CD8-positive, alpha-beta memory T cell (primary cell): ENCODE measurements around the gene LBHD2. TPM values are rescaled to one million over a fixed set of nuclear protein-coding genes. Genes with fewer than 3 reads are reported as not detected.

Experiments
- CTCF ChIA-PET: fragments of 350-600 bp; sonication (Branson Sonifier 250); formaldehyde crosslinking; loops from one replicate; lab custom pipeline; 2021; ENCODE audit warnings: antibody characterized with exemption; lab: Charles Lee
- POLR2A ChIA-PET: fragments of 350-600 bp; sonication (Branson Sonifier 250); formaldehyde crosslinking; loops from one replicate; lab custom pipeline; 2021; ENCODE audit warnings: antibody characterized with exemption; lab: Charles Lee
- DNase-seq, 5 donors: peaks; one replicate each; pipeline versions ENCODE4 v3.0.0 to v3.0.0-alpha.2; 2020 to 2022; ENCODE audit warnings: mixed read lengths in 1 of 5
- H3K27ac ChIP-seq: one replicate; pipeline ENCODE4 v1.7.0; 2013; ENCODE audit warnings: low read depth, mild to moderate bottlenecking, low read length, moderate library complexity
- H3K27me3 ChIP-seq: 2 replicates; pipeline ENCODE4 v1.7.0; 2013; ENCODE audit warnings: low read length, mild to moderate bottlenecking; ENCODE audit not compliant: insufficient read depth, poor library complexity, severe bottlenecking
- H3K36me3 ChIP-seq: 2 replicates; pipeline ENCODE4 v1.7.0; 2013; ENCODE audit warnings: mild to moderate bottlenecking, low read length, moderate library complexity; ENCODE audit not compliant: insufficient read depth
- H3K4me1 ChIP-seq: 2 replicates; pipeline ENCODE4 v1.7.0; 2013; ENCODE audit warnings: mild to moderate bottlenecking, low read length, moderate library complexity; ENCODE audit not compliant: insufficient read depth
- H3K4me3 ChIP-seq: 2 replicates; pipeline ENCODE4 v1.7.0; 2013; ENCODE audit warnings: mild to moderate bottlenecking, low read length
- H3K9me3 ChIP-seq: 2 replicates; pipeline ENCODE4 v1.7.0; 2013; ENCODE audit warnings: mild to moderate bottlenecking, low read length
- H3K27ac Mint-ChIP-seq, 8 donors: one replicate each; pipeline ENCODE4 v1.8.0; 2020 to 2021; ENCODE audit warnings: mixed read lengths in 8 of 8, mild to moderate bottlenecking in 6 of 8, inconsistent platforms in 3 of 8, moderate library complexity in 3 of 8
- H3K27me3 Mint-ChIP-seq, 2 donors: one replicate each; pipeline ENCODE4 v1.8.0; 2020 to 2021; ENCODE audit warnings: mixed read lengths in 2 of 2, mild to moderate bottlenecking in 1 of 2, moderate library complexity in 1 of 2
- H3K36me3 Mint-ChIP-seq, 3 donors: one replicate each; pipeline ENCODE4 v1.8.0; 2020 to 2021; ENCODE audit warnings: mixed read lengths in 3 of 3, inconsistent platforms in 1 of 3, mild to moderate bottlenecking in 1 of 3
- H3K4me1 Mint-ChIP-seq, 3 donors: one replicate each; pipeline ENCODE4 v1.8.0; 2020 to 2021; ENCODE audit warnings: mixed read lengths in 3 of 3, inconsistent platforms in 1 of 3, mild to moderate bottlenecking in 1 of 3
- H3K4me3 Mint-ChIP-seq, 7 donors: one replicate each; pipeline ENCODE4 v1.8.0; 2020 to 2021; ENCODE audit warnings: mixed read lengths in 7 of 7, mild to moderate bottlenecking in 6 of 7, moderate library complexity in 4 of 7, inconsistent platforms in 2 of 7
- H3K9me3 Mint-ChIP-seq, 5 donors: one replicate each; pipeline ENCODE4 v1.8.0; 2020 to 2022; ENCODE audit warnings: mixed read lengths in 5 of 5, mild to moderate bottlenecking in 3 of 5, moderate library complexity in 2 of 5, inconsistent platforms in 1 of 5
- polyA plus RNA-seq: library from polyadenylated mRNA; unstranded; fragments of 300-500 nt; fragmentation: Illumina TruSeq; gene quantifications from one replicate; pipeline ENCODE4 v1.2.3, GENCODE V29; 2021
- total RNA-seq, 2 experiments: library from RNA; stranded (reverse); gene quantifications; one replicate each; pipeline ENCODE4 v1.2.3, GENCODE V29; 2021

Gene LBHD2
- total and polyA plus RNA-seq, 3 experiments from 2014 or later = not detected

DNA sequence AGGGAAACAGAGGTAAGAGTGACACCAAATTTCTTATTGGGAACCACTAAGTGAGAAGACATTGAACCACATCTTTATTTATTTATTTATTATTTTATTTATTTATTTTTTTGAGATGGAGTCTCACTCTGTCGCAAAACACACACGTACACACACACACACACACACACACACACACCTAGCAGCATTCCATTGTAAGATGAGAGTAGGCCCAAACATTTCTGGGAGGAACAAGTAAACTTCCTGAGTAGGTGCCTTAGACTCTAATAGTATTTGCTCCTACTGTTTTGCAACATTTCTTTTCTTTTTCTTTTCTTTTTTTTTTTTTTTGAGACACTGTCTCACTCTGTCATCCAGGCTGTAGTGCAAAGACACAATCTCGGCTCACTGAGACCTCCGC lies 19.6 kb upstream of the LBHD2 start:
- no peaks in the 10 kb centered on the region for H3K27me3 ChIP-seq
- POLR2A ChIA-PET = no interaction called here
- DNase-seq = no peak
- no peak overlapping the region for H3K27ac Mint-ChIP-seq
- CTCF ChIA-PET = no interaction called here
- no peaks in the 10 kb centered on the region for H3K9me3 ChIP-seq
- no peaks in the 10 kb centered on the region for H3K9me3 Mint-ChIP-seq
- H3K4me1 Mint-ChIP-seq = no peaks in the 10 kb centered on the region
- H3K4me1 ChIP-seq = no peaks in the 10 kb centered on the region
- peaks cover 7 to 17% of the 10 kb centered on the region in 2 donors for H3K27me3 Mint-ChIP-seq
- peaks cover 0 to 1% (median 0%) of the 10 kb centered on the region in 3 donors for H3K36me3 Mint-ChIP-seq
- H3K36me3 ChIP-seq = no peaks in the 10 kb centered on the region
- H3K4me3 Mint-ChIP-seq = no peak overlapping the region
- no peak overlapping the region for H3K27ac ChIP-seq
- H3K4me3 ChIP-seq = no peak overlapping the region

DNA sequence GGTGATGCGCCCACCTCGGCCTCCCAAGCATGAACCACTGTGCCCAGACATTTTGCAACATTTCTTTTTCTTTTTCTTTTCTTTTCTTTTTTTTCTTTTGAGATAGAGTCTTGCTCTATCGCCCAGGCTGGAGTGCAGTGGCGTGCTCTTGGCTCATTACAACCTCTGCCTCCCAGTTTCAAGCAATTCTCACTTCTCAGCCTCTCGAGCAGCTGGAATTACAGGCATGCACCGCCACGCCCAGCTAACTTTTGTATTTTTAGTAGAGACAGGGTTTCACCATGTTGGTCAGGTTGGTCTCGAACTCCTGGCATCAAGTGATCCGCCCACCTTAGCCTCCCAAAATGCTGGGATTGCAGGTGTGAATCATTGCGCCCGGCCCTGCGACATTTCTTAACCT lies 19.0 kb upstream of the LBHD2 start:
- H3K4me3 ChIP-seq = no peak overlapping the region
- peaks cover 4 to 15% of the 10 kb centered on the region in 2 donors for H3K27me3 Mint-ChIP-seq
- POLR2A ChIA-PET = no interaction called here
- no peaks in the 10 kb centered on the region for H3K4me1 ChIP-seq
- H3K4me1 Mint-ChIP-seq = no peaks in the 10 kb centered on the region
- no peaks in the 10 kb centered on the region for H3K36me3 ChIP-seq
- no peaks in the 10 kb centered on the region for H3K9me3 ChIP-seq
- no peak for DNase-seq
- H3K27ac Mint-ChIP-seq = no peak overlapping the region
- no peak overlapping the region for H3K27ac ChIP-seq
- no peaks in the 10 kb centered on the region for H3K27me3 ChIP-seq
- peaks cover 0 to 1% (median 0%) of the 10 kb centered on the region in 3 donors for H3K36me3 Mint-ChIP-seq
- CTCF ChIA-PET = interaction anchor here (1.0 to 1.9 kb wide), 2 partner anchors 9 to 40 kb away, joined by 4 to 6 read pairs; no protein-coding TSS in a partner anchor
- H3K9me3 Mint-ChIP-seq = no peaks in the 10 kb centered on the region
- no peak overlapping the region for H3K4me3 Mint-ChIP-seq

DNA sequence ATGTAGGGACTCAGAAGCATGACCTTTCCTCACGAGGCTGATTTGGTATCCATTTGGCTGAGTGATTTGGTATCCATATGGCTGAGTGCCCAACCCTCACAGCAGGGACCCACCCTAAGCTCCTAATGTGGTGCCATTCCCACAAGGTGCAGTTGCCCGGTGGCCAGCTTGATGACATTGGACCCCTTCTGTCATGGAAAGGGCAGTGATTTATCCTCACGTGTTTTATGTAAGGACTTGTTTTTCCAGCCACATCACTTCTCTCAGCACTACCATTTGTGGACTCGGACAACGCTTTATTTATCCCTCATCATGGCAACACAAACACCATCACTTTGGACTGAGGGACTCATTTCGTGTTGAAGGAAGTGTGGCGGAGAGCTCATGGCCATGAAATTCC lies 18.1 kb upstream of the LBHD2 start:
- DNase-seq = no peak
- Histone ChIP-seq H3K4me3 (no peak overlapping the region), H3K36me3 (no peaks in the 10 kb centered on the region), H3K4me1 (no peaks in the 10 kb centered on the region), H3K9me3 (no peaks in the 10 kb centered on the region), H3K27me3 (no peaks in the 10 kb centered on the region), H3K27ac (no peak overlapping the region)
- Mint-ChIP-seq H3K9me3 (no peaks in the 10 kb centered on the region), H3K4me3 (no peak overlapping the region), H3K36me3 (peaks cover 0 to 1% (median 0%) of the 10 kb centered on the region in 3 donors), H3K4me1 (no peaks in the 10 kb centered on the region), H3K27me3 (peaks cover 4 to 12% of the 10 kb centered on the region in 2 donors), H3K27ac (no peak overlapping the region)
- CTCF ChIA-PET = interaction anchor here (1.0 to 1.9 kb wide), 2 partner anchors 8 to 39 kb away, joined by 4 to 6 read pairs; no protein-coding TSS in a partner anchor
- POLR2A ChIA-PET = no interaction called here

DNA sequence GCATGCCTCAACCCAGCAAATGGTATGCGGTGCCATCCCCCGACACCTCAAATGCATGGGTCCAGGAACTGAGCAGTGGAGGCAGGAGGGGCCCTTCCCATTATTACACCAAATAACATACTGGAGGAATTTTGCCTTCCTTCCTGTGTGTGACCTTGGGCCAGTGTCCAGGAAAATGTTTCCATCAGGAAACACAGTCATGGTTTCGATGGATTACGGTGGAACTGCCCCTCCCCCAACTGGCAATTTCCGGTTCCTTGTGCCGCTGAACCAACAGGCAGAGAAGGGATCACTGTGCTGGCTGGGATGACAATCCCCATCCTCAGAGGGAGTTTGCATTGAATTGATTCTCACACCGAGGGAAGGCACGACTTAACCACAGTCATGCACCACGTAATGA lies 17.6 kb upstream of the LBHD2 start:
- no peaks in the 10 kb centered on the region for H3K9me3 ChIP-seq
- no peak overlapping the region for H3K4me3 ChIP-seq
- Mint-ChIP-seq H3K4me1 (no peaks in the 10 kb centered on the region), H3K27me3 (peaks cover 4 to 12% of the 10 kb centered on the region in 2 donors), H3K9me3 (no peaks in the 10 kb centered on the region), H3K27ac (no peak overlapping the region), H3K36me3 (peaks cover 0 to 1% (median 0%) of the 10 kb centered on the region in 3 donors), H3K4me3 (no peak overlapping the region)
- H3K4me1 ChIP-seq = no peaks in the 10 kb centered on the region
- ChIA-PET POLR2A (no interaction called here), CTCF (interaction anchor here (1.9 kb wide), 1 partner anchor 39 kb away, joined by 6 read pairs; no protein-coding TSS in a partner anchor)
- no peaks in the 10 kb centered on the region for H3K36me3 ChIP-seq
- H3K27me3 ChIP-seq = no peaks in the 10 kb centered on the region
- H3K27ac ChIP-seq = no peak overlapping the region
- no peak for DNase-seq

DNA sequence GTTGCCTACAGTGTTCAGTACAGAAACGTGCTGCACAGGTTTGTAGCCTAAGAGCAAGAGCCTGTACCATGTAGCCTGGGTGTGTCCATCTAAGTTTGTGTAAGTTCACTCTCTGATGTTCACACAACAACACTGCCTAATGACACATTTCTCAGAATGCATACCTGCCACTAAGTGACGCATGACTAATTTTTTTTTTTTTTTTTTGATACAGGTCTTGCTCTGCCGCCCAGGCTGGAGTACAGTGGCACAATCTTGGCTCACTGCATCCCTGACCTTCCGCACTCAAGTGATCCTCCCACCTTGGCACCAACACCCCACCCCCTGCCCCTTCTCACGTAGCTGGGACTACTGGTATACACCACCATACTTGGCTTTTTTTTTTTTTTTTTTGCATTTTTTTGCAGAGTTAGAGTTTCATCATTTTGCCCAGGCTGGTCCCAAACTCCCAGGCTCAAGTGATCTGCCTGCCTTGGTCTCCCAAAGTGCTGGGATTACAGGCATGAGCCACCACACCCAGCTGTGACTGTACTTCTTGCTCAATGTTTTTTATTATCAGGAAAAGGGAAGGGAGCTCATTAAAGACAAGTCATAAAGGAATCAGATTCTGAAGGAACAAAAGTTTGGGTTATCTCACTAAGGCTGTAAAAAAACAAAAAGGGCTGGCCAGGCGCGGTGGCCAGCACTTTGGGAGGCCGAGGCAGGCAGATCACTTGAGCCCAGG lies 16.6 kb upstream of the LBHD2 start:
- Histone ChIP-seq H3K4me3 (no peak overlapping the region), H3K27ac (no peak overlapping the region), H3K9me3 (no peaks in the 10 kb centered on the region), H3K27me3 (no peaks in the 10 kb centered on the region), H3K4me1 (no peaks in the 10 kb centered on the region), H3K36me3 (no peaks in the 10 kb centered on the region)
- no peaks in the 10 kb centered on the region for H3K9me3 Mint-ChIP-seq
- H3K27ac Mint-ChIP-seq = no peak overlapping the region
- peaks cover 0 to 1% (median 0%) of the 10 kb centered on the region in 3 donors for H3K36me3 Mint-ChIP-seq
- CTCF ChIA-PET = interaction anchor here (1.9 kb wide), 1 partner anchor 37 kb away, joined by 4 read pairs; no protein-coding TSS in a partner anchor
- H3K27me3 Mint-ChIP-seq = peaks cover 6 to 13% of the 10 kb centered on the region in 2 donors
- no peak for DNase-seq
- POLR2A ChIA-PET = no interaction called here
- H3K4me1 Mint-ChIP-seq = no peaks in the 10 kb centered on the region
- H3K4me3 Mint-ChIP-seq = no peak overlapping the region

DNA sequence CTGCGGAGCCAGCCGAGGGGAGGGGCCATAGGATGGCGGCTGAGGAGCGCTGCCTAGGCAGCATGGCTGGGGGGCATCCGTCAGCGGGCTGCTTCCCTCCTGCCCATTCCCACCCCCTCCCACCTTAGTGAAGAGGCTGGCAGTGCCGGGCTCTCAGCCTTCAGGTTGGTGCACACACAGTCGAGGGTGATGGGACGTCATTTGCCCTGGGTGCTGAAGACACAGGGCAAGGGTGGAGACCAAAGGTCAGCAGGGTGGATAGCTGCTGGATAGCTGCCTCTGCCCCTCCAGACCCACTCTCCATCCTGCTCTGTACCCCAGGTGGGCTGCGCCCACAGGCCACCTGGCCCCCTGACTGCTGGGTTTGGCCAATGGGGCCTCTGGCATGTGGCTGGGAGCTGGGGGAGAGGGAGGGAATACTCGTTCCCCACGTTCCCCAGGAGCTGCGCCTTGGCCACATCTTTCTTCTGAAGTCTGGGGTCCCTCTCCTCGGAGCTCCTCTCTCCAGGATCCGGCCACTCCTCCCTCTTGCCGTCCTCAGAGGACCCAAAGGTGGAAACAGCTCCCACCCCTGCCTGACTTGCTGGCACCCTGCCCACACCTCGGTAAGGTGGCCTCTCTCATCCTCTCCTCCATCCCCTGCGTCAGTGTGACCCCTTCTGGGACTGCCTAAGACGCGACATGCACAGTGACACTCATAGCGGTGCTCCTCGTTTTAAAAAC lies 15.5 kb upstream of the LBHD2 start:
- Histone ChIP-seq H3K9me3 (no peaks in the 10 kb centered on the region), H3K27me3 (no peaks in the 10 kb centered on the region), H3K36me3 (no peaks in the 10 kb centered on the region), H3K4me1 (no peaks in the 10 kb centered on the region), H3K4me3 (no peak overlapping the region), H3K27ac (no peak overlapping the region)
- H3K4me1 Mint-ChIP-seq = no peaks in the 10 kb centered on the region
- peaks cover 0 to 1% (median 0%) of the 10 kb centered on the region in 3 donors for H3K36me3 Mint-ChIP-seq
- no peak overlapping the region for H3K27ac Mint-ChIP-seq
- ChIA-PET CTCF (interaction anchor here (1.9 kb wide), 1 partner anchor 36 kb away, joined by 4 read pairs; no protein-coding TSS in a partner anchor), POLR2A (no interaction called here)
- H3K9me3 Mint-ChIP-seq = no peaks in the 10 kb centered on the region
- H3K4me3 Mint-ChIP-seq = no peak overlapping the region
- DNase-seq = no peak
- peaks cover 6 to 19% of the 10 kb centered on the region in 2 donors for H3K27me3 Mint-ChIP-seq

DNA sequence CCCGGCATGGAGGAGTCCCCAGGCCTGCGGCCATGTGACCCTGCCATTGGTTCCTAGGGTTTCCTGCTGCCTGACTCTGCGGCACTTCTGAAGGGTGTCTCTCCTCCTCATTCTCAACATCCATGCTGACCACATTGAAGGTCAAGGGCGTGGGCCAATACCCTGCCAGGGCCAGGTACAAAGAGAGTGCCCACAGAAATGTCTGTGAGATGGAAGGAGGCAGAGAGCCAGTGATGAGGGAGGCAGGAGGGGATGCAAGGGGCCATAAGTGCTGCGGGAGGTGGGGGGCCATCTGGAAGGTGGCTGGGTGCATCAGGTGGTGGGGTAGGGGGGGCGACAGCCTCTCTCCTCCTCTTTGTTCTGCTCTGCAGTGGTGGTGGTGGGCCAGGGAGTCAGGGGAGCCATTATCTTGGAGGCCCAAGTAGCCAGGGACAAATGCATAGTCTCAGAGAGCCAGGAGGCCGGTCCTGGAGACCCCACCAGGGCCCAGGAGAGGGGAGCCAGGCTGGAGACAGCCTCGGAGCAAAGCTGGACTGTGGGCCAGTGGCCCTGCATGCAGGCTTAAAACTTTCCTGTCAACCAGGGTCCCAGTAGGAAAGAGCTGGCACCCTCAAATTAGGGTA lies 13.6 kb upstream of the LBHD2 start:
- Histone ChIP-seq H3K4me1 (no peaks in the 10 kb centered on the region), H3K36me3 (no peaks in the 10 kb centered on the region), H3K9me3 (no peaks in the 10 kb centered on the region), H3K4me3 (no peak overlapping the region), H3K27me3 (no peaks in the 10 kb centered on the region), H3K27ac (no peak overlapping the region)
- Mint-ChIP-seq H3K27me3 (peaks cover 6 to 21% of the 10 kb centered on the region in 2 donors), H3K4me1 (peaks cover 0 to 5% (median 4%) of the 10 kb centered on the region in 3 donors), H3K4me3 (no peak overlapping the region), H3K36me3 (peaks cover 0 to 1% (median 0%) of the 10 kb centered on the region in 3 donors), H3K9me3 (no peaks in the 10 kb centered on the region), H3K27ac (no peak overlapping the region)
- CTCF ChIA-PET = interaction anchor here (1.4 kb wide), 1 partner anchor 34 kb away, joined by 3 read pairs; no protein-coding TSS in a partner anchor
- no peak for DNase-seq
- POLR2A ChIA-PET = no interaction called here
